ENCODE measurements around the gene TNPO1. TPM values are rescaled to one million over a fixed set of nuclear protein-coding genes. Genes with fewer than 3 reads are reported as not detected.

TNPO1 gene
- total RNA-seq, 1 donor from 2014 or later = 316 TPM

DNA sequence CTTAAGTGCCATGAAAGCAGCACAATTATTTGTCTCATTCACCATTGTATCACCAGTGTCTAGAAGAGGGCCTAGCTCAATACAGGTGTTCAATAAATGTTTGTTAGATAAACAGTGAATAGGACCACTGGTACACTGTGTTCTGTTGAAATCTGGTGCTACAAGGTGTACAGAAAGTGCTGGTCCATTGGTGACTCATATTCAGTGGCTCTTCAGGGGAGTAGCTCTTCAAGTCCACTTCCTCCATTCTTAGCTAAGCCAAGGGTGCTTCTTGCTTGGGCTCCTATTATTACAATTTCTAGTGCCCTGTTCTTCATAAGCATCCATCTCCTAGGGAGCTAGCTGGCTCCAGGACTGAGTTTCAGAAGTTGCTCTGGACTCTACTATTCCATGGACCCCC is 133.0 kb downstream of the TNPO1 start:
- no peaks in the 10 kb centered on the region for H3K9me3 Mint-ChIP-seq
- H3K4me1 Mint-ChIP-seq = no peaks in the 10 kb centered on the region
- H3K36me3 Mint-ChIP-seq = no peaks in the 10 kb centered on the region
- no peak overlapping the region for H3K9ac ChIP-seq
- H3F3A ChIP-seq (ENCODE audit: low read depth) = no peaks in the 10 kb centered on the region
- no peak overlapping the region for H3K27ac Mint-ChIP-seq
- peaks cover 9% of the 10 kb centered on the region for H3K27me3 ChIP-seq
- no peak for DNase-seq (ENCODE audit: low spot score)
- TF ChIP-seq EZH2 (IDR thresholded peaks at IDR 0.05) (no peak), EZH2phosphoT487 (IDR thresholded peaks at IDR 0.05) (no peak)
- TF ChIP-seq, protein P1, sequence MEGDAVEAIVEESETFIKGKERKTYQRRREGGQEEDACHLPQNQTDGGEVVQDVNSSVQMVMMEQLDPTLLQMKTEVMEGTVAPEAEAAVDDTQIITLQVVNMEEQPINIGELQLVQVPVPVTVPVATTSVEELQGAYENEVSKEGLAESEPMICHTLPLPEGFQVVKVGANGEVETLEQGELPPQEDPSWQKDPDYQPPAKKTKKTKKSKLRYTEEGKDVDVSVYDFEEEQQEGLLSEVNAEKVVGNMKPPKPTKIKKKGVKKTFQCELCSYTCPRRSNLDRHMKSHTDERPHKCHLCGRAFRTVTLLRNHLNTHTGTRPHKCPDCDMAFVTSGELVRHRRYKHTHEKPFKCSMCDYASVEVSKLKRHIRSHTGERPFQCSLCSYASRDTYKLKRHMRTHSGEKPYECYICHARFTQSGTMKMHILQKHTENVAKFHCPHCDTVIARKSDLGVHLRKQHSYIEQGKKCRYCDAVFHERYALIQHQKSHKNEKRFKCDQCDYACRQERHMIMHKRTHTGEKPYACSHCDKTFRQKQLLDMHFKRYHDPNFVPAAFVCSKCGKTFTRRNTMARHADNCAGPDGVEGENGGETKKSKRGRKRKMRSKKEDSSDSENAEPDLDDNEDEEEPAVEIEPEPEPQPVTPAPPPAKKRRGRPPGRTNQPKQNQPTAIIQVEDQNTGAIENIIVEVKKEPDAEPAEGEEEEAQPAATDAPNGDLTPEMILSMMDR (IDR thresholded peaks at IDR 0.05) = no peak
- no peak overlapping the region for H3K27ac ChIP-seq
- H3K79me2 ChIP-seq (ENCODE audit: low read depth) = no peaks in the 10 kb centered on the region
- H2AFZ ChIP-seq (replicated peaks) = no peak overlapping the region
- no peak overlapping the region for H3K4me3 ChIP-seq
- no peaks in the 10 kb centered on the region for H4K20me1 ChIP-seq (ENCODE audit: low read depth)
- H3K9me3 ChIP-seq (ENCODE audit: low read depth) = no peaks in the 10 kb centered on the region
- no peak overlapping the region for H3K4me3 Mint-ChIP-seq
- H3K4me2 ChIP-seq = no peak overlapping the region
- H3K36me3 ChIP-seq = no peaks in the 10 kb centered on the region
- H3K27me3 Mint-ChIP-seq (ENCODE audit: insufficient read depth, low read depth) = peaks cover 6% of the 10 kb centered on the region
- no peaks in the 10 kb centered on the region for H3K4me1 ChIP-seq

DNA sequence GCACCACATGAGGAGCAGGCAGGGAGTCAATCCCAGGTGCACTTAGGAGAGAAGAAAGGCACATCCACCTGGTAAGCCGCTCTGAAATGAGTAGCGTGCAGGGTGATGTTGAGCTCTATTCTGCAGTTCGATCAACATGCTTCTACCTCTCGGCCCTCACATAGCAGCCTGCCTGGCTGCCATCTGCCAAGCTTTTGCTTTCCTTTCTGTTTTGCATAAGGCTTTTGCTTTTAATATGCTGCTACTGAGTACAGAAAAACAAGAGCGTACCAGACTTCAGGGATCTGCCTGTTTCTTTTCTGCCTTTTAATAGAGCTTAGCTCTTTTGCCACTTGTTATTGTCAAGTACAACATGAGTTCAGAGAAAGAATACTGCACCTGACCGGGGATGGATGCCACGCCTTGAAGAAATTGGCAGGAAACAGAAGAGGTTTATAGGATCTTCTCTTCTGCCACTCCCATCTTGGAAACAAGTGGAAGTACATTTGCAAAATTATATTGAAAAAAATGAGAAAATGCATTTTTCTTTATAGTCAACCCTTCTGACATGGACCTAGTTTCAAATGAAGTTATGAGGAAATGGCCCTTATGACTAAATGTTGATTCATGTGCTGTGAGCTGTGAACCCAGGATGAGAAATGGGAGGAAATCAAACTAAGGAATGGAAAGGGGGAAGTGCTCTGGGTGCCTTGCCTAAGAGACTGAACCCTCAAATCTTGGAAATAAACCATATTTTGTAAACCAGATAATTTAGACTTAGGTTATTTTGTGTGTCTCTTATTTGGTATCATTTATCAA is 135.4 kb downstream of the TNPO1 start:
- Mint-ChIP-seq H3K36me3 (no peaks in the 10 kb centered on the region), H3K4me1 (peaks cover 13% of the 10 kb centered on the region), H3K9me3 (no peaks in the 10 kb centered on the region), H3K4me3 (no peak overlapping the region), H3K27me3 (ENCODE audit: insufficient read depth, low read depth) (peaks cover 10% of the 10 kb centered on the region), H3K27ac (no peak overlapping the region)
- Histone ChIP-seq H3K4me1 (no peaks in the 10 kb centered on the region), H3K9me3 (ENCODE audit: low read depth) (no peaks in the 10 kb centered on the region), H4K20me1 (ENCODE audit: low read depth) (no peaks in the 10 kb centered on the region), H3K36me3 (no peaks in the 10 kb centered on the region), H3K79me2 (ENCODE audit: low read depth) (peaks cover 3% of the 10 kb centered on the region), H3K4me2 (no peak overlapping the region), H2AFZ (replicated peaks) (no peak overlapping the region), H3K9ac (no peak overlapping the region), H3F3A (ENCODE audit: low read depth) (peaks cover 13% of the 10 kb centered on the region), H3K4me3 (no peak overlapping the region), H3K27me3 (peaks cover 19% of the 10 kb centered on the region), H3K27ac (no peak overlapping the region)
- no peak for DNase-seq (ENCODE audit: low spot score)
- no peak for TF ChIP-seq EZH2 (IDR thresholded peaks at IDR 0.05)
- TF ChIP-seq, protein P1 (IDR thresholded peaks at IDR 0.05) = no peak
- no peak for TF ChIP-seq EZH2phosphoT487 (IDR thresholded peaks at IDR 0.05)

DNA sequence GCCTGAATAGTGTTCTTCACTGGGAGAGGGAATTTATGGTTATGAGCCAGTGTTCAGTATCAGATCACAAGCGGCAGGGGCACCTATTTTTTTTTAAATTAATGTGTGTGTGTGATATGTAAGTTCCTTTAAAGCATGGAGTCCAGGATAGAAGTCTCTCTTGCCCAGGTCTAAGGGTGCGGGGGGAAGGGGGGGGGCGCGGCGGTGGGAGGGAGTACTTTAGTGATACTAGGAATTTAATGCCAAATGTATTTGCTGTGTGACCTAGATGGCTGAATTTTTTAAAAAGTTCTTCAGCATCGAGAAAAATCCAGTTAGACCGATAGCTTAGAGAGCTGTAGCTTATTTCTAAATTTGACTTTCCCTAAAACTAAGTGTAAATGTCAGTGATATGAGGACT is 137.9 kb downstream of the TNPO1 start:
- no peaks in the 10 kb centered on the region for H3K36me3 Mint-ChIP-seq

More for the DNA sequence above, 137.9 kb downstream of the TNPO1 start:
- Mint-ChIP-seq H3K4me3 (no peak overlapping the region), H3K9me3 (no peaks in the 10 kb centered on the region), H3K4me1 (peaks cover 18% of the 10 kb centered on the region), H3K27me3 (ENCODE audit: insufficient read depth, low read depth) (peaks cover 7% of the 10 kb centered on the region), H3K27ac (no peak overlapping the region)
- H3K36me3 ChIP-seq = no peaks in the 10 kb centered on the region
- no peak overlapping the region for H3K4me3 ChIP-seq
- H3K4me2 ChIP-seq = no peak overlapping the region
- H2AFZ ChIP-seq (replicated peaks) = no peak overlapping the region
- H3K27ac ChIP-seq = no peak overlapping the region
- peaks cover 4% of the 10 kb centered on the region for H3K4me1 ChIP-seq
- peaks cover 16% of the 10 kb centered on the region for H3F3A ChIP-seq (ENCODE audit: low read depth)
- peaks cover 19% of the 10 kb centered on the region for H3K27me3 ChIP-seq
- no peak overlapping the region for H3K9ac ChIP-seq
- H4K20me1 ChIP-seq (ENCODE audit: low read depth) = no peaks in the 10 kb centered on the region
- DNase-seq (ENCODE audit: low spot score) = no peak
- TF ChIP-seq EZH2phosphoT487 (IDR thresholded peaks at IDR 0.05) (no peak), EZH2 (IDR thresholded peaks at IDR 0.05) (no peak)
- TF ChIP-seq, protein P1 (IDR thresholded peaks at IDR 0.05) = no peak
- peaks cover 28% of the 10 kb centered on the region for H3K79me2 ChIP-seq (ENCODE audit: low read depth)
- no peaks in the 10 kb centered on the region for H3K9me3 ChIP-seq (ENCODE audit: low read depth)
